HG03565 (cell line): ENCODE data around the gene C17orf100.

Experiments used
- ATAC-seq: cut with Tn5 transposase; IDR thresholded peaks from one replicate; pipeline ENCODE4 v1.9.1; 2021; ENCODE audit warnings: mild to moderate bottlenecking, moderate library complexity; ENCODE audit not compliant: unreplicated experiment

Gene C17orf100

DNA sequence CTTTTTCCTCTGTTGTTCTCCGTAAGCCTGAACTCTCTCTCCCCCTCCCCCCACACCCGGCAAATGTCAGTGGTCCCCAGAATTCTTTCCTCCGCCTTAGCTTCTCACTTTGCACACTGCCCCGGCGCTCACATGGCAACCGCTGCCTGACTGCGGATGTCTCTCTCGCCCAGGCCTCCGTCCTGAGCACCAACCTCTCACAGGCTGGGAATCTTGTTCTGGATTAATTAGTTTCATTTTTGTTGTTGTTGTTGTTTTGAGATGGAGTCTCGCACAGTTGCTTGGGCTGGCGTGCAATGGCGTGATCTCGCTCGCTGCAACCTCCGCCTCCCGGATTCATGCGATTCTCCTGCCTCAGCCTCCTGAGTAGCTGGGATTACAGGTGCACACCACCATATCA, 16.7 kb downstream of the C17orf100 start:
- no peak for ATAC-seq

- no peak for ATAC-seq
Observed at GRCh38 chr17:6668727-6669425, 17.3 kb downstream of the C17orf100 start.

- ATAC-seq, result no peak
Observed at GRCh38 chr17:6669479-6670212, 18.1 kb downstream of the C17orf100 start.

GRCh38 chr17:6670571-6670970, 19.0 kb downstream of the C17orf100 start:
- ATAC-seq, result no peak

DNA sequence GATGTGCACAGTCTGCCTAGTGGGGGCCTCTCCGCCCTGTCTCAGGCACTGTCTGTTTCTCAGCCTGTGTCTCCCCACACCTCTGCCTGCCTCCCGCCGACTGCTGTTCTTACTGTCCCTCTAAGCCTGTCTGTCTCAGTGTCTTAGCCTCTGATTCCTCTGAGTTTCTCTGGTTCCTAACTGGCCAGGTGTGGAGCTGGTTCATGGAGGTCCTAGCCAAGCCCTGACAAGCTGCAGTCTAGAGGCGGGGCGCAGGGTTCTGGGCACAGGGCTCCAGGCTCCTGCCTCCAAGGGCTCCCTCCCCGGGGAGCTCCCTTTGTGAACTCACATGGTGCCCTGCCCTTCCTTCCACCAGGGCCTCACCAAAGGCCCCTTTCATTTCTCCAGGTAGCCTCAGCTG, 19.4 kb downstream of the C17orf100 start:
- no peak for ATAC-seq

- no peak for ATAC-seq
Observed at GRCh38 chr17:6671431-6671830, 19.9 kb downstream of the C17orf100 start.

DNA sequence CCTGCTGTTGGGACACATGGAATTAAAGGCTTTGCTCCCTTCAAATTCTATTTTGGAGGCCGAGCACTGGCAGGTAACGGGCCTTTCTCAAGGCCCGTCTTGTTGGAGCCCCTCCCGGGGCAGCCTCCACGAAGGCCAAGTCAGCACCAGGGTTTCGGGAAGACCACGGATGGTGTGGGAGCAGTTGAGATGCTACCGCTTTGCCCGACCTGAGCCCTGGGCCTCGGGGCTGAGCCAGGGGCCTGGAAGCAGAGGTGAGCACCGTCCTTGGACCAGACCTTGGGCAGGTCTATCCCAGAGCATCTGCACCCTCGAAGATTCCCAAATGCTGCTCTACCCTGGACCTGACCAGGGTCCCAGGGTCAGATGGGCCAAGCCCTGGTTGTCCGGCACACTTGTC, 23.0 kb downstream of the C17orf100 start:
- no peak for ATAC-seq

DNA sequence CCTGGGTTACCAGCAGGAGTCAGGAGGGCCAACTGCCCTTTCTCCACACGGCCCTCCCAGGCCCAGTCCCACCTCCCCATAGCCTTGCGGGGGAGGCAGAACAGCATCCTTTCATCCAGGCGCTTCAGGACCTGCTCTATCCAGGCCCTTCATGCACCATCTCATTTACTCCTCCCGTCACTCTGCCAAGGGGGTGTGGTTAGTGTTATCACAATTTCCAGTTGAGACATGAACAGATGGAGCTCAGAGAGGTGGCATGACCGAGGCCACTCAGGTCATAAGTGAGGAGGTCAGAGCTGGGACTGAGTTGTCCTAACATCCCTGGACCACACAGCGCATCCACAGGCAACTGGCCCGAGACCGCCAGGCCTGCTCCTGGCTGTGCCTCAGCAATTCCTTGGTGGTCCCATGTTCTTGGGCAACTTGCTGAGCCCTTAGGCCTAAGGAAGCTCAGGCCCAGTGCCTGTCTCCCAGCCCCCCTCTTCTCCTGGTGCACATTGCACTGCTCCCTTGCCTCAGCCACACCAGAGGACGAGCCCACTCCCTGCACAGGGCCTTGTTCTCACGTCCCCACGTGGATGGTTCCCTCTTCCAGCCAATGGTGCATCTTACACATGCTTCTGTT, 23.8 kb downstream of the C17orf100 start:
- no peak for ATAC-seq

DNA sequence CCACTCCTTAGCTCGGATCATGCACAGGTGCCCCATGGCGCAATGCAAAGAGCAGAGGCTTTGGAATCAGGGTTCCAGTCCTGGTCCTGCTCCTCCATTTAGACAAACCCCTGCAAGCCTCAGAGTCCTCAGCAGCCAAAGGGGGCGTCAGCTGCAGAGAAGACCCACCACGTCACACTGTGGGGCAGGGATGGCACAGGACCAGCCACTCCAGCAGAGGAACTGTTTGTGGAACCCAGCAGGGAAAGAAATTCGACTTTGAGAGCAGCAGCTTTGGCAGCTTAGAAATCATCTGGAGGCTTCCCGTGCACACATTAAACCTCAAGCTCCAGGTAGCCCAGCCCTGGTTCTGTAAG, 25.2 kb downstream of the C17orf100 start:
- ATAC-seq, result no peak

DNA sequence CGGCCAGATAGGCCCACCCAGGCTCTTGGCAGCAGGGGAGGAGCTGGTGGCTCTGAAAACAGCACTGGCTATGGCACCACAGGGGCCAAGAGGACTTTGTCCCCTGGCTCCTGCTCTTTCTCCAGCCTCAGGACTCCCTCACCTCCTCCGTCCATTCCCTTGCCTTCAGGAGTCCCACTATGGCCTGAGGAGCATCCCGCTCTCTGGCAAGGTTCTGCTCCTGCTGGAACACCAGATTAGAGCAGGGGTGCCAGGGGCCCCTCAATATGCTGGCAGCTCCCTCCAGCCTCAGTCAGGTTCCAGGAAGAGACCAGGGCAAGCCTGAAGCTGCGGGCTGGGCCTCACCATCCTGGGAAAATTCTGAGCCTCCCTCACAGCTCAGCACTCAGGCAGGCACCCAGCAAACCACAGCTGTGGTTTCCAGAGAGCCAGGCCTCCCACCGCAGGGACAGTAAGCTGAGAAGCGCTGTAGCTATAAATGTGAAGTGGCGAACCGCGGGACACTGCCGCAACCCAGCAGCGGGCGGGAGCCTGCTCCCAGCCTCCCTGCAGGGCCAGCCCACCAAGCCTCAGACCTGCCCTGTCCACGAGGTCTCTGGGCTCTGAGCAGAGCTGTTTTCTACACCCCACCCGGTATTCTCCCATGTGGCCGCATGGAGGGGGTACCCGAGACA, 25.7 kb downstream of the C17orf100 start:
- ATAC-seq, result no peak

DNA sequence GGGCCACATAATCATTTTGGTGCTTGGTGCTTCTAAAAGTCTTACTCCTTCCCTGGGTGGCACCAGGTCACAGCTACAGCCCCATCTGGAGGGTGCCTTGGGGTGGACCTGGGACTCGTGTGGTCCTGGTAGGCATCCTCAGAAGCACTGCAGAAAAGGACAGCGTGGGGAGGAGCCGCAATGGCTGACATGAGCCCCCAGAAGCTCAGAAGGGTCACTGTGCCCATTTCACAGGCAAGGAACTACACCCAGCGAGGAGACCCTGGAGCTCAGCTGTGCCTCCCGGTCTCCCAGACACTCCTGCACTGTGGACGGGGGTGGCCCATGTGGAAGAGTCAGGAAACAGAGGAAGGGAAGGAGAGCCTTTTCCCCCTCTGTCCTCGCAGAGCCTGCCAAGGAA, 26.4 kb downstream of the C17orf100 start:
- no peak for ATAC-seq

DNA sequence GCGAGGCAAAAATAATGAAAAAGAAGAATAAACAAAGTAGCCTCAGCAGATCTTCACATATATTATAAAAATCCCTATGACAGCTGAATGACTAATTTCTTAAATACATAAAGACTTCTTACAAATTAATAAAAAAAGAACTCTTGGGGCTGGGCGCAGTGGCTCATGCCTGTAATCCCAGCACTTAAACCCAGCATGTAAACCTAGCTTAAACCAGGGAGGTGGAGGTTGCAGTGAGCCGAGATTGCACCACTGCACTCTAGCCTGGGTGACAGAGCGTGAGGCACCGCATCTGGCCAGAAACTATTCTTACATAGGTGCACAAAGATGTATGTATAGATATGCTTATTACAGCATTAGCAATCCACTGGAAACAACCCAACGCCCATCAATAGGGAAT, 27.7 kb downstream of the C17orf100 start:
- ATAC-seq, result no peak

DNA sequence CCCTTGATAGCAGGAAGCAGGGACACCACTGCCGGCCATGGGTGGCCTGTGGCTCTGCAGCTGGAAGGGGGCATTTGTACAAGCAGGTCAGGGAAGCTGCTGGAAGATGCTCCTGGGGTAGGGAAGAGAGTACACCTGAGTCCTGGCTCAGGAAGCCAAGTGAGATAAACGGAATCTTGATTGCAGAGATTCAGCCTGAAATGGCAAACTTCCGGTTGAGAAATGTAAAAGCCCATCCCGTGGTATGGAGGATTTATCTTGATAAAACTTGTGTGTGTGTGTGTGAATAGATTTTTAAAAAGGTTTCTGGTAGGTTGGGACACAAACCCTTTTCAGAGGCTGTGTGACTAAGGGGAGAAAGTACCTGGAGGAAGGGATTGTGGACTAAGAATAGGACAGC, 29.6 kb downstream of the C17orf100 start:
- no peak for ATAC-seq

DNA sequence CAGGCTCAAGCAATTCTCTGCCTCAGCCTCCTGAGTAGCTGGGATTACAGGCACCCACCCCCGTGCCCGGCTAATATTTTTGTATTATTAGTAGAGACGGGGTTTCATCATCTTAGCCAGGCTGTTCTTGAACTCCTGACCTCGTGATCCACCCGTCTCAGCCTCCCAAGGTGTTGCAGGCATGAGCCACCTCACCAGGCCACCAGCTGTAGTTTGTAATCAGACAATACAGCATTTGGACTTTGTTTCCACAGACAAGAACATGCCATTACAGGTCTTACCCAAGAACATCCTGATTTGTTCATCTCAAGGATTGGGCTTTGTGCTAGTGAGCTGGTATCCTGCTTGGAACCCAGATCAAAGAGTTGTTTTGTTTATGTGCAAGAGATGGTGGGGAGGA, 30.1 kb downstream of the C17orf100 start:
- no peak for ATAC-seq

DNA sequence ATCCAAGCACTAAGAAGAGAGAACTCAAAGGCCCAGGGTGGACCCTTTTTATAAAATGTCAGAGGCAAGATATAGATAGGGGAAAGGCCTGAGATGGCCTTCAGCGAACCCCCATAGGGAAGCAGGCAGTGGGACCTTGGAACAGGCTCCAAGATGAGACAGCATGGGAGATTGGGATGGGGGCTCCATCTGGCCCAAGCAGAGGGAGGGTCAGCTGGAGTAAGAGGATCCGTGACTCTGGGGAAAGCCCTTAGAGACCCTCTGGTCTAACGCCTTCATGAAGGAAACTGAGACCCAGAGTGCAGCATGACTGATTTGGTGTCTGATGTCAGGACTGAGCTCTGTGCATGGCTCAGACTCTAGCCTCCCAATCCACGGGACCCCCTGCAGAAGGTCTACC, 30.8 kb downstream of the C17orf100 start:
- no peak for ATAC-seq

GRCh38 chr17:6683081-6683684, 31.6 kb downstream of the C17orf100 start:
- no peak for ATAC-seq

GRCh38 chr17:6683730-6684459, 32.3 kb downstream of the C17orf100 start:
- no peak for ATAC-seq

GRCh38 chr17:6684460-6684783, 32.9 kb downstream of the C17orf100 start:
- ATAC-seq, result no peak

GRCh38 chr17:6684881-6685767, 33.6 kb downstream of the C17orf100 start:
- no peak for ATAC-seq

- no peak for ATAC-seq
Observed at GRCh38 chr17:6686026-6686425, 34.5 kb downstream of the C17orf100 start.
